Central memory CD8-positive, alpha-beta T cell (primary cell): ENCODE measurements around the gene DBH.

Experiments
- ATAC-seq: fragments of 150-1000 bp; cut with Tn5 transposase; replicated peaks from 2 replicates; pipeline ENCODE4 v1.10.0; 2022; ENCODE audit warnings: mild to moderate bottlenecking, moderate FRiP score, moderate number of reproducible peaks; ENCODE audit not compliant: poor library complexity, severe bottlenecking; ENCODE audit errors: extremely low read depth
- DNase-seq, 2 donors: peaks; one replicate each; pipeline ENCODE4 v3.0.0; 2021; ENCODE audit warnings: low spot score in 2 of 2
- H3K27ac Mint-ChIP-seq: one replicate; pipeline ENCODE4 v1.8.0; 2022; ENCODE audit warnings: low read depth, mild to moderate bottlenecking, moderate library complexity, mixed read lengths
- H3K27me3 Mint-ChIP-seq: one replicate; pipeline ENCODE4 v1.8.0; 2022; ENCODE audit warnings: mixed read lengths
- H3K36me3 Mint-ChIP-seq: one replicate; pipeline ENCODE4 v1.8.0; 2022; ENCODE audit warnings: mild to moderate bottlenecking, moderate library complexity, mixed read lengths; ENCODE audit not compliant: insufficient read depth
- H3K4me1 Mint-ChIP-seq: one replicate; pipeline ENCODE4 v1.8.0; 2022; ENCODE audit warnings: mixed read lengths
- H3K4me3 Mint-ChIP-seq: one replicate; pipeline ENCODE4 v1.8.0; 2022; ENCODE audit warnings: mild to moderate bottlenecking, moderate library complexity, mixed read lengths
- H3K9me3 Mint-ChIP-seq: one replicate; pipeline ENCODE4 v1.8.0; 2022; ENCODE audit warnings: mixed read lengths

Gene DBH

DNA sequence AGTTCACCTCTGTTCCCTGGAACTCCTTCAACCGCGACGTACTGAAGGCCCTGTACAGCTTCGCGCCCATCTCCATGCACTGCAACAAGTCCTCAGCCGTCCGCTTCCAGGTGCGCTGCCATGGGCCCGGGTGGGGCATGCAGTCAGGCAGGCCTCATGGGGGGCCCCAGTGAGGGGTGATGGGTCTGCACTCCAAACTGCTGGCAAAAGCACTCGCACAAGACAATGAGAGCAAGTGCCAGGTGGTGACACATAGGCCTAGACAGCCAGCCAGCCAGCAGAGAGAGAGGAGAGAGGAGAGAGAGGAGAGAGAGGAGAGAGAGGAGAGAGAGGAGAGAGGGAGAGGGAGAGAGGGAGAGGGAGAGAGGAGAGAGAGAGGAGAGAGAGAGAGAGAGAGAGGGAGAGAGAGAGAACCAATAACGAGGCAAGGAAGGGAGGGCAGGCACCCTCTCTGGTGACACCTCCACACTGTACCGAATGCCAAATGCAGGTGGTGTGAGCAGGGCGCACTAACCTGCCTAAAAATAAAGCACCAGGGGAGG lies 21.0 kb downstream of the DBH start:
- Mint-ChIP-seq H3K4me3 (no peak overlapping the region), H3K27me3 (peaks cover 84% of the 10 kb centered on the region), H3K27ac (peak overlapping the region; percentile 29), H3K9me3 (no peaks in the 10 kb centered on the region), H3K36me3 (no peaks in the 10 kb centered on the region), H3K4me1 (peaks cover 10% of the 10 kb centered on the region)
- no peak for DNase-seq
- no peak for ATAC-seq

DNA sequence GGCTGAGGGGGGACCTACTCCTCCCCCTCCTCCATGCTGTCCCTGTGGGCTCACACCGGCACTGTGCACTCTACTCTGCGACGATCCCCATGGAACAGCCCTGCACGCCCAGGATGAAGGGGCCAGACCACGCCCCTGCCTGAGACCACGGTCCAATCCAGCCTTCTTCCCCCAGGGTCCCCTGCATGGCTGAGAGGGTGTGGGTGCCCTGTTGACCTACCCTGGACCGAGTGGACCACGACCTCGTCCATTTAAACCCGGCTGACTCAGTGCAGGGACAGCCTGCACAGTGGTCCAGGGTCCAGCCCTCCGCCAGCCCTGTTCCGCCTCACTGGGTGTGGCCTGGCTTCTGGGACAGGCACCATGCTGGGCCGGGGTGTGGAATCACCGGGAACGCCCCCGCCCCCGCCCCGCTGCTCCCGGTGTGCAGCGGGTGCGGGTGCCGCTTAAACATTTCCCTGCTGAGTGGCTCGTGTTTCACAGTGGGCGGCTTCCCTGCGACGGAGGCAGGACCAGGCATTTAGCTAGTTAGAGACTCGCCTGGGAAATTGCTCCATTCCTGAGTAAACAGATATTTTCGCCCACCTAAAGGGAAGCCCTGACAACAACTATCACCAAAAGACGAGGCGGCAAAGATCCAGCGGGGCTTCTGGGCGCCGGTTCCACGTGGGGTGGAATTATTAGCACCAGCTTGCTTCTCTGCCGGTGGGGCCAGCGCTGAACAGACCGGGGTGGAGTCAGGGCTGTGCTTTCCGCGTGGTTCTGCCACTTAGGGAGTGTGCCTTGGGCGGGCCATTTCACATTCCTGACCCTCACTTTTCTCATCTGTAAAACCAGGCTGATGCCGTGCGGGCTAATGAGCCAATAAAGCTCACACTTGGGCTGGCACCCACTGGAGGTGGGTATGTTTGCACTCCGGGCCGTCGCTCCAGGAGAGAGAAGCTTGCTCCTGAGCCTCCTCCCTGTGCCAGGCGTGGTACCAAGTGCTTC lies 22.6 kb downstream of the DBH start:
- no peak overlapping the region for H3K4me3 Mint-ChIP-seq
- no peaks in the 10 kb centered on the region for H3K9me3 Mint-ChIP-seq
- H3K4me1 Mint-ChIP-seq = peaks cover 10% of the 10 kb centered on the region
- peak overlapping the region; percentile 53 for H3K27ac Mint-ChIP-seq
- no peak for DNase-seq
- H3K36me3 Mint-ChIP-seq = no peaks in the 10 kb centered on the region
- H3K27me3 Mint-ChIP-seq = peaks cover 69% of the 10 kb centered on the region
- ATAC-seq = no peak

DNA sequence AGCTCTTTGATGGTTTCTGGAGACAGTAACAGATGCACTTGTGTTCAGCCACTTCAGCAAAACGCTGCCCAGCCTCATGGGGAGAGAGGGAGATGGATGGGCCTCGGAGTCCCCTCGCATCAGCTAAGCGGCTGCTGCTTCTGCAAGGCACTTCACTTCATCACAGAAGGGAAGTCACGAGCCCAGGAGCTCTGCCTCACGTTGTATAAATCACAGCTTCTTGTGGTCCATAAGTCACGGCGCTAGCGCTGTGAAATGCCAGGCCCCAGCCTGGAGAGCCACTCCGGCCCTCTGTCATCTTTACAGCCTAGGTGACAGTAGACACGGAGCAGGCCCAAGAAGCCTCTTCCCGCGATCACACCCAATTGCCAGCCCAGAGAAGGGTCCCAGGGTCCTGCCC lies 23.4 kb downstream of the DBH start:
- DNase-seq (no peak), ATAC-seq (no peak)
- peak overlapping the region; percentile 46 for H3K27ac Mint-ChIP-seq
- H3K4me3 Mint-ChIP-seq = no peak overlapping the region
- peaks cover 62% of the 10 kb centered on the region for H3K27me3 Mint-ChIP-seq
- no peaks in the 10 kb centered on the region for H3K9me3 Mint-ChIP-seq
- no peaks in the 10 kb centered on the region for H3K36me3 Mint-ChIP-seq
- H3K4me1 Mint-ChIP-seq = peaks cover 10% of the 10 kb centered on the region

DNA sequence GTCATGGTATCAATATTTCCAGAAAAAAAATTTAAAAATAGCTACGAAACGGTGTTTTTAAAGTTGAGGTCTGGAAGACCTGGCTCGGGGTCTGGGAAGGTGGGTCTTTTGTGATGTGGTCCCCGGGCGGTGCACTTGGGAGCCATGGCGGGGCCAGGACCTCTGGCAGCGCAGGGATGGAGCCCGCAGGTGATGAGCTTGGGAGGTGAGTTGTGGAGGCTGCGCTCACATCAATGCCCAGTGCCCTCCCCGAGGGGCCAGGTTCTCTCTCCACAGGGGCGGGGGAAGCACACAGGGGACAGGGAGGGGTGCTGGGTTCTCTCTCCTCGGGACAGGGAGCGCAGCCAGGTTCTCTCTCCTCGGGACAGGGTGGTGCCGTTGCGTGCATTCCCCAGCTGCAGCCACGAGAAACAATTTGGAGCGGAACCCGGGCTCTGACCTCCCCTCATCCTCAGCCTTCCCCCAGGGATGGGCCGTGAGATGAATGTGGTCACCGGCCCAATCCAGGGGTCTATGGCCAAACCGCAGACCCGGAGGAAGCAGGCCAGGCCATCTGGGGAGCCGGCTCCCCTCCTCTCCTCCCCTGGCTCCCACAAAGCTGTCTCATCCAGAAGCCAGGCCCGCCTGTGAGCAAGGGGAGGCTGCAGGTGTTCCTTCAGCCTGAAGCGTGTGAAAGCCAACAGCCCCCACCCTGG lies 25.8 kb downstream of the DBH start:
- ATAC-seq (no peak), DNase-seq (no peak)
- no peaks in the 10 kb centered on the region for H3K9me3 Mint-ChIP-seq
- peaks cover 38% of the 10 kb centered on the region for H3K27me3 Mint-ChIP-seq
- no peak overlapping the region for H3K27ac Mint-ChIP-seq
- H3K4me3 Mint-ChIP-seq = no peak overlapping the region
- H3K36me3 Mint-ChIP-seq = peaks cover 2% of the 10 kb centered on the region
- peaks cover 8% of the 10 kb centered on the region for H3K4me1 Mint-ChIP-seq

DNA sequence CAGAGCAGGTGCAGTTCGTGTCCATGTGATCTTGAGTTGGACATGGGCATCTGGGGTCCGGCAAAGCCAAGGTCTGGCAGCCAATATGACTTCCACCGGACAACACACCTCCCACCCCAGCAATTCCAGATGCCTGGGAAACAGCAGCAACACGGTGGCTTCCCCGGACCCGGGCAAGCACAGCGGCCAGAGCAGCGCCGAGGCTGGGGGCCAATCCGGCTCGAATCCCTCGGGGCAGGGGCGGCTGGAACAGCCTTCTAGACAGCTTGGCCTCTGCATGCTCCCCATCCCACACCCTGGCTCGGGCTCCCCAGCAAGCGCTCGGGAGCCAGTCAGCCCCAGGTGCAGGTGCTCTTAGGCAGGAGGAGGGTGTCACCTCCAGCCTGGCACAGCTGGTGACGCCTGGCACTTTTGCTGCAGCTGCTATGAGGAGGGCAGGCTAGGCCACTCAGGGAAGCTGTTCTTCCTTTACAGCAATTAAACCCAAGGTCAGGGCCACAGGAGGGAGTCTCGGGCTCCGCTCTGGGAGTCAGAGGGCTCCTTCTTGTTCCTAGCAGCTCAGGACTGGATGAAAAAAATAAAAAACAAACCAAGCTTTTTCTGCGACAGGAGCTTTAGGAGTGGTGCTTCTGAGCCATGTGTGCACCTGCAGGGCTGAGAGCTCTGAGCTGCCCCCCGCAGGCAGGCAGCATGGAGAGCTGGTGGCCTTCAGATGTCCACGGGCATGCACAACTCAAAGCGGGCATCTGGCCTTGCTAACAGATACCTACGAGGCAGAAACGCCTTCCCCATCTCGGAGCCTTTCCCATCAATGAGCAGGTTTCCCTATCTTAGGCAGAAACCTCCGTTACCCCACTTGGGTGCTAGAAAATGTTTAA lies 28.2 kb downstream of the DBH start:
- peaks cover 2% of the 10 kb centered on the region for H3K36me3 Mint-ChIP-seq
- peaks cover 14% of the 10 kb centered on the region for H3K27me3 Mint-ChIP-seq
- no peaks in the 10 kb centered on the region for H3K9me3 Mint-ChIP-seq
- no peak for ATAC-seq
- no peak overlapping the region for H3K27ac Mint-ChIP-seq
- H3K4me1 Mint-ChIP-seq = peaks cover 5% of the 10 kb centered on the region
- DNase-seq = no peak
- H3K4me3 Mint-ChIP-seq = no peak overlapping the region

- Mint-ChIP-seq H3K36me3 (peaks cover 2% of the 10 kb centered on the region), H3K27me3 (peaks cover 7% of the 10 kb centered on the region), H3K4me1 (peaks cover 1% of the 10 kb centered on the region), H3K4me3 (no peak overlapping the region), H3K27ac (no peak overlapping the region), H3K9me3 (no peaks in the 10 kb centered on the region)
- DNase-seq (no peak), ATAC-seq (no peak)
Measured at GRCh38 chr9:133665096-133665495, 28.9 kb downstream of the DBH start.

DNA sequence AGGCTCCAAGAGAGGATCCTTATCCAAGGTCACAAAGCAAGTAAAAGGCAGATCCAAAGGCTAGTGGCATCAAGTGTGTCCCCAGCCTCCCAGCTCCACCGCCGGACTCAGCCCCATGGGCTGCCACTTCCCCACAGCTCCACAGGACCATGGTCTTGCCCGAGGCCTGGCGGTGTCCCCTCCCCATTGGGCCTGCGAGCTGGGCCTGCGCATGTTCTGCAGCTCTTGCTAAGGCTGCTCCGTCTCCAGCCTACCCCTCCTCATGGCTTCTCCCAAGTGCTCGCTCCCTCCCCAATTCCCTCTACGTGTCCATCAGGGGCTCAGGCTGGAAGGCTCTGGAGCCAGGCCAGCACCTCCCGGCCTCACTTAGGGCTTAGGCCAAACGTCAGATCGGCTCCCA lies 29.4 kb downstream of the DBH start:
- Mint-ChIP-seq H3K36me3 (peaks cover 4% of the 10 kb centered on the region), H3K4me1 (no peaks in the 10 kb centered on the region), H3K9me3 (no peaks in the 10 kb centered on the region), H3K27me3 (peaks cover 2% of the 10 kb centered on the region), H3K27ac (no peak overlapping the region), H3K4me3 (no peak overlapping the region)
- no peak for DNase-seq
- no peak for ATAC-seq

- no peak for ATAC-seq
- no peak for DNase-seq
- no peaks in the 10 kb centered on the region for H3K27me3 Mint-ChIP-seq
Measured at GRCh38 chr9:133666387-133666786, 30.2 kb downstream of the DBH start.

GRCh38 chr9:133666845-133667244 lies 30.7 kb downstream of the DBH start:
- ATAC-seq = no peak
- Mint-ChIP-seq H3K27me3 (no peaks in the 10 kb centered on the region), H3K9me3 (no peaks in the 10 kb centered on the region), H3K27ac (no peak overlapping the region), H3K4me3 (no peak overlapping the region), H3K4me1 (no peaks in the 10 kb centered on the region), H3K36me3 (peaks cover 4% of the 10 kb centered on the region)
- no peak for DNase-seq

More at GRCh38 chr9:133666387-133666786, 30.2 kb downstream of the DBH start:
- H3K4me1 Mint-ChIP-seq = no peaks in the 10 kb centered on the region
- H3K4me3 Mint-ChIP-seq = no peak overlapping the region
- no peaks in the 10 kb centered on the region for H3K9me3 Mint-ChIP-seq
- H3K36me3 Mint-ChIP-seq = peaks cover 4% of the 10 kb centered on the region
- H3K27ac Mint-ChIP-seq = no peak overlapping the region

DNA sequence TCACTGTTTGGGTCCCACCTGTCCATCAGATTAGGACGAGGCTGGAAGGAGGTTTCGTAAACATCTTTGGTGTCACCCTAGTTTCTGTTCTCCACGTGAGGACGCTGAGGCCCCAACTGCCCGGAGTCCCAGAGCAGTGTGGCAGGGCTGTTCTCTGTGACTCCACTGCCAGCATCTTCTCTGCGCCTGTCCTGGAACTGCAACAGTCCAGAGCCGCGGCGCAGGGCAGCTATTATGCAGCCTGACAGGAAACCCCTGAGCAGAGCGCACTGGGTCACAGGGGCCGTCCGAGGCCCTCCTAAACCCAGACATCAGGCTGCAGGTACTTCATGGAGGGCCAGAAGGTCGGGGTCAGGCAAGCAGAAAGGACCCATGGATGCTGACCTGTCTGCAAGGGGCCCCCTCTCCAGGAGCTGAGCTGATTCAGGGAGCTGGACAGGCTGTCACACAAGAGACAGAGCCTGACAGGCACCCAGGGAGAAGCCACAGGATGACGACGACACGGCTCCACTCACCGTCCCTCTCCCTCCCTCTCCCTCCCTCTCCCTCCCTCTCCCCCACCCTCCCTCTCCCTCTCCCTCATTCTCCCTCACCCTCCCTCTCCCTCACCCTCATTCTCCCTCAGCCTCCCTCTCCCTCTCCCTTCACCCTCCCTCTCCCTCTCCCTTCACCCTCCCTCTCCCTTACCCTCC lies 31.7 kb downstream of the DBH start:
- H3K27ac Mint-ChIP-seq = no peak overlapping the region
- peaks cover 4% of the 10 kb centered on the region for H3K36me3 Mint-ChIP-seq
- H3K4me3 Mint-ChIP-seq = no peak overlapping the region
- H3K4me1 Mint-ChIP-seq = no peaks in the 10 kb centered on the region
- DNase-seq (no peak), ATAC-seq (no peak)
- no peaks in the 10 kb centered on the region for H3K27me3 Mint-ChIP-seq
- H3K9me3 Mint-ChIP-seq = no peaks in the 10 kb centered on the region

DNA sequence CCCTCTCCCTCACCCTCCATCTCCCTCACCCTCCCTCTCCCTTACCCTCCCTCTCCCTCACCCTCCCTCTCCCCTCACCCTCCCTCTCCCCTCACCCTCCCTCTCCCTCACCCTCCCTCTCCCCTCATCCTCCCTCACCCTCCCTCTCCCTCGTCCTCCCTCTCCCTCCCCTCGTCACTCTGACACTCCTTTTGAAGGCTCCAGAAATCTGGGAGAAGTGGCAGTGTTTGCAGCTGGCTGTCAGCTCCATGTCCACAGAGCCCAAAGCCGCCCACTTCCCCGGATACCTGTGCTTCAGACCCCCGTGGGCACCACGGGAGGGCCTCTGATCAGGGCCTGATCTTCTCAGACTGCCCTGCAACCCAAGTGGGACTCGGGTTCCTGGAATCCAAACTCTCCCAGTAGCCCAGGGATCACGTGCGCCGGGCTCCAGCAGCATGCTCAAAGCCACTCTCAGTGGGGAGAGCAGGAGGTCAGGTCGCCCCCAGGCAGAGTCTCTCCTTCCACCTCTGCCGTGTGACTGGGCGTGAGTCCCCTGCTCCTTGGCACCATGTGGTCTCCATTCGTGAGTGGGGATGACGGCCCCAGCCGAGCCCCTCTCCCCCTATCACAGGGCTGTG lies 33.1 kb downstream of the DBH start:
- H3K4me1 Mint-ChIP-seq = no peaks in the 10 kb centered on the region
- no peaks in the 10 kb centered on the region for H3K27me3 Mint-ChIP-seq
- peak overlapping the region; percentile 61 for H3K27ac Mint-ChIP-seq
- no peaks in the 10 kb centered on the region for H3K9me3 Mint-ChIP-seq
- no peak for ATAC-seq
- peaks cover 4% of the 10 kb centered on the region for H3K36me3 Mint-ChIP-seq
- H3K4me3 Mint-ChIP-seq = no peak overlapping the region
- DNase-seq = no peak
